ENCODE results near the gene PTPRK. TPM values are rescaled to one million over a fixed set of nuclear protein-coding genes. Genes with fewer than 3 reads are reported as not detected.

Gene PTPRK
- total and polyA plus RNA-seq, 9 of the 15 experiments (the other 6 are each of a cell fraction or from before 2014, with no cell fraction given), result 0.04 to 0.51 TPM; not detected in 7

- TF ChIP-seq DMBX1 (CRISPR knock-in tag; IDR thresholded peaks at IDR 0.05; ENCODE audit: borderline replicate concordance), result no peak
- no peak for TF ChIP-seq ZNF639 (CRISPR knock-in tag; conservative IDR thresholded peaks at IDR 0.05 in 1 of 2, IDR thresholded peaks at IDR 0.05 in 1 of 2)
- TF ChIP-seq RBM14 (IDR thresholded peaks at IDR 0.05; ENCODE audit: borderline replicate concordance, insufficient read depth, low read depth, low read length), result no peak
- TF ChIP-seq NFE2 (IDR thresholded peaks at IDR 0.05; ENCODE audit: low read depth), result no peak
- no peak for TF ChIP-seq TGIF2 (CRISPR knock-in tag; IDR thresholded peaks at IDR 0.05)
- no peak for TF ChIP-seq ASH1L (IDR thresholded peaks at IDR 0.05; ENCODE audit: borderline replicate concordance, low read depth, partially characterized antibody)
- no peak for TF ChIP-seq NELFE (IDR thresholded peaks at IDR 0.05; ENCODE audit: insufficient read depth, insufficient read length)
Observed at GRCh38 chr6:128499079-128499731, 21.2 kb downstream of the PTPRK start (continued).

GRCh38 chr6:128498234-128498633 lies 22.2 kb downstream of the PTPRK start:
- no peaks in the 10 kb centered on the region for H3K27me3 ChIP-seq (ENCODE audit: control insufficient read depth in 2 of 2, insufficient read depth in 2 of 2, low read length in 2 of 2)
- no peak for DNase-seq (ENCODE audit: extremely low read depth in 1 of 4, low spot score in 3 of 4)
- in situ Hi-C loops (cut with MboI) (no loop called here), intact Hi-C loops (cut with micrococcal nuclease) (no loop called here)
- no peak for TF ChIP-seq ZNF224 (CRISPR knock-in tag; IDR thresholded peaks at IDR 0.05)
- TF ChIP-seq MIER1 (IDR thresholded peaks at IDR 0.05; ENCODE audit: low read depth), result no peak
- no peak for TF ChIP-seq CREB5 (CRISPR knock-in tag; IDR thresholded peaks at IDR 0.05)
- no peak for TF ChIP-seq HNRNPK (IDR thresholded peaks at IDR 0.05; ENCODE audit: low read depth, low read length, poor library complexity, severe bottlenecking)
- H3K9ac ChIP-seq (ENCODE audit: insufficient read depth in 1 of 2, low read depth in 2 of 2, low read length in 2 of 2), result no peak overlapping the region
- H3K79me2 ChIP-seq (ENCODE audit: control insufficient read depth, insufficient read depth, low read length), result no peaks in the 10 kb centered on the region
- H3K9me3 ChIP-seq (replicated peaks; ENCODE audit: control insufficient read depth, insufficient read depth, low read depth, low read length), result no peaks in the 10 kb centered on the region
- 6% methylated on average over 2 of the region's 2 CpGs for WGBS (ENCODE audit: insufficient coverage, low coverage, missing lambda C conversion rate)
- no peaks in the 10 kb centered on the region for H3K36me3 ChIP-seq (ENCODE audit: control insufficient read depth, insufficient read depth, low read length)
- H4K20me1 ChIP-seq (replicated peaks; ENCODE audit: control insufficient read depth, insufficient read depth, low read length), result no peaks in the 10 kb centered on the region
- no peak overlapping the region for H3K27ac ChIP-seq (ENCODE audit: extremely low read depth, low read depth, low read length)
- H3K4me3 ChIP-seq, result no peak overlapping the region
- H2AFZ ChIP-seq (ENCODE audit: low read depth, low read length), result no peak overlapping the region
- POLR2A ChIA-PET, result no interaction called here
- H3K4me2 ChIP-seq (ENCODE audit: insufficient read depth, low read length), result no peak overlapping the region
- no peaks in the 10 kb centered on the region for H3K4me1 ChIP-seq (replicated peaks in 1 of 2; ENCODE audit: control insufficient read depth in 2 of 2, insufficient read depth in 2 of 2, low read length in 2 of 2)
- CTCF ChIA-PET (ENCODE audit: low intra/inter-chr PET ratio), result no interaction called here
- no peaks in the 10 kb centered on the region for H3K9me1 ChIP-seq (ENCODE audit: control insufficient read depth, insufficient read depth, low read length)
- BruUV-seq (replicated peaks), result no TSS peak
- no peak for FAIRE-seq
- no peak for ATAC-seq

Measured in K562 (cell line).